Colonic mucosa (tissue), 4 donors: Measurements from ENCODE around the gene GNAZ. TPM values are rescaled to one million over a fixed set of nuclear protein-coding genes. Genes with fewer than 3 reads are reported as not detected.

Experiments used
- DNase-seq: peaks from one replicate; pipeline ENCODE4 v3.0.0-alpha.2; 2020
- H3K27ac ChIP-seq: fragments of 200-600 bp; one replicate; pipeline ENCODE4 v1.8.0; 2021
- H3K27me3 ChIP-seq: fragments of 200-600 bp; one replicate; pipeline ENCODE4 v1.8.0; 2021
- H3K36me3 ChIP-seq: fragments of 200-600 bp; one replicate; pipeline ENCODE4 v1.8.0; 2021
- H3K4me1 ChIP-seq: fragments of 200-600 bp; one replicate; pipeline ENCODE4 v1.8.0; 2021; ENCODE audit warnings: mild to moderate bottlenecking
- H3K4me3 ChIP-seq: fragments of 200-600 bp; one replicate; pipeline ENCODE4 v1.8.0; 2021
- H3K9ac ChIP-seq, 2 donors: one replicate each; pipeline ENCODE4 v1.7.0; 2013; ENCODE audit warnings: control low read depth in 2 of 2, low read depth in 2 of 2, low read length in 2 of 2
- H3K9me3 ChIP-seq: fragments of 200-600 bp; one replicate; pipeline ENCODE4 v1.8.0; 2021
- intact Hi-C: fragments of 100-400 bp; cut with DNase I; formaldehyde crosslinking; loops from one replicate; pipeline ENCODE4 v1.14.1; 2022
- total RNA-seq, 2 donors: library from RNA; stranded (reverse); fragmentation: NEBNext Ultra II Directional in 1 of 2; extraction: Animal tissue kit (Norgen Biotek cat#: 25700) in 1 of 2; gene quantifications; one replicate each; pipeline ENCODE4 v1.2.1, GENCODE V29; 2021
- TF ChIP-seq, protein P1 (sequence below): fragments of 200-600 bp; IDR thresholded peaks from one replicate; pipeline ENCODE4 v1.8.0; 2022; ENCODE audit warnings: antibody characterized with exemption, mild to moderate bottlenecking
- donor health status: healthy.
- donor health status: DM: no; HTN: no; CAD: no.
- donor health status: DM: no; HTN: no; CAD: no.

GNAZ gene
- total RNA-seq, 2 donors from 2014 or later, result 1.2 to 2.5 TPM

DNA sequence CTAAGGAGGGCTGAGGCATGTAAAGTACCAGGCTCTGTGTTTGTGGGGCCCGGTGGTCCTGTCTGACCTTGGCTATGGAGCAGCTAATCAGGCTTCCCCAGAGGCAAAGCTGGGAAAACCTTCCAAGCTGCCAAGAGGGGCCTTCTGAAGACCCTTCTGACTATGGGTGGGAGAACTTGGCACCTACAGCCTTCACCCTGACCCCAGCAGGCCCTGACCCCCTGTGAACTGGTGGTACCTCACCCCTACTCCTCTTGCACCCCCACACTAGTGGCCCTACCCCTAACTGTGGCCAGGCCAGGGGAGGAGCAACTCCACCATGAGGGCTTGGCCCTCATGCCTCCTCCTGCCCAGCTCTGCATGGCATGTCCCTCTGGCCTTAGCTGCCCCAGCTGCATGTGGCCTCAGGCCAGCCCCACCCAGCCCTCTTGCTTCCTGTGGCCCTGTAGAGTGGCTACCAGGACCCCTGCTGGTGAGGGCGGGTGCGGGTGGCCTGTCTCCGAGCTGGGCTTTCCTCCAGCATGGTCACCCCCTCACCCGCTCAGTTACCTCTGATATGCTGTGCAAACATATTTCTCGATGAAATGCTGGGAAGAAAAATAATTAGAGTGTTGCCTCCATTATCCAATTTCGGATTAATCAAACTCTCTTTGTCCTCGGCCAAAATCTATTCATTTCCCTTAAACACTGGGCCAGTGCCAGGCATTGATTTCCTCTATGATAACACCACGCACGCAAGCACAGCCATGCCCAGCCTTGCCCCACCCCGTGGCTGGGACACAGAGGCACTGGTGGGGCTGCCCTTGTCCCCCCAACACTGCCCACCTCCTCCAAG, 7.5 kb downstream of the GNAZ start:
- Histone ChIP-seq H3K27ac (no peak overlapping the region), H3K4me3 (no peak overlapping the region), H3K27me3 (no peaks in the 10 kb centered on the region), H3K4me1 (no peaks in the 10 kb centered on the region), H3K36me3 (no peaks in the 10 kb centered on the region), H3K9me3 (no peaks in the 10 kb centered on the region), H3K9ac (no peak overlapping the region)
- DNase-seq, result no peak
- TF ChIP-seq, protein P1, sequence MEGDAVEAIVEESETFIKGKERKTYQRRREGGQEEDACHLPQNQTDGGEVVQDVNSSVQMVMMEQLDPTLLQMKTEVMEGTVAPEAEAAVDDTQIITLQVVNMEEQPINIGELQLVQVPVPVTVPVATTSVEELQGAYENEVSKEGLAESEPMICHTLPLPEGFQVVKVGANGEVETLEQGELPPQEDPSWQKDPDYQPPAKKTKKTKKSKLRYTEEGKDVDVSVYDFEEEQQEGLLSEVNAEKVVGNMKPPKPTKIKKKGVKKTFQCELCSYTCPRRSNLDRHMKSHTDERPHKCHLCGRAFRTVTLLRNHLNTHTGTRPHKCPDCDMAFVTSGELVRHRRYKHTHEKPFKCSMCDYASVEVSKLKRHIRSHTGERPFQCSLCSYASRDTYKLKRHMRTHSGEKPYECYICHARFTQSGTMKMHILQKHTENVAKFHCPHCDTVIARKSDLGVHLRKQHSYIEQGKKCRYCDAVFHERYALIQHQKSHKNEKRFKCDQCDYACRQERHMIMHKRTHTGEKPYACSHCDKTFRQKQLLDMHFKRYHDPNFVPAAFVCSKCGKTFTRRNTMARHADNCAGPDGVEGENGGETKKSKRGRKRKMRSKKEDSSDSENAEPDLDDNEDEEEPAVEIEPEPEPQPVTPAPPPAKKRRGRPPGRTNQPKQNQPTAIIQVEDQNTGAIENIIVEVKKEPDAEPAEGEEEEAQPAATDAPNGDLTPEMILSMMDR, result no peak
- intact Hi-C loops, result no loop called here

DNA sequence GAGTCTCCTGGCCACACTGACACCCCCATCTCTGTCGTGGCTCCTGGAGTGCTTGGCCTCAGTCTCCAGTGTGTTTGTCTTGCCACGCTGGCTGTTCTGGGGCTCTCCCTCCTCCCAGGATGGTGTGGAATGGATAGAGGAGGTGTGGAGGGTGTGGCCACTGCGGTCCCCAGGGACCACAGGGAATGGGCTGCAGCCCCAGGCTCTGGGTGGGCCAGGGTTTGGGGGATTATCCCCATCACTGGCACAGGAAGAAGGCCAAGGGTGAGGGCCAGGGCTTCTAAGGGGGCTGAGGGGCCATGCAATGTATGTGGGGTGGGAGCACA, 8.1 kb downstream of the GNAZ start:
- Histone ChIP-seq H3K4me3 (no peak overlapping the region), H3K9ac (no peak overlapping the region), H3K36me3 (no peaks in the 10 kb centered on the region), H3K27ac (no peak overlapping the region), H3K4me1 (no peaks in the 10 kb centered on the region), H3K9me3 (no peaks in the 10 kb centered on the region), H3K27me3 (no peaks in the 10 kb centered on the region)
- DNase-seq, result no peak
- intact Hi-C loops, result no loop called here
- TF ChIP-seq, protein P1, result no peak

DNA sequence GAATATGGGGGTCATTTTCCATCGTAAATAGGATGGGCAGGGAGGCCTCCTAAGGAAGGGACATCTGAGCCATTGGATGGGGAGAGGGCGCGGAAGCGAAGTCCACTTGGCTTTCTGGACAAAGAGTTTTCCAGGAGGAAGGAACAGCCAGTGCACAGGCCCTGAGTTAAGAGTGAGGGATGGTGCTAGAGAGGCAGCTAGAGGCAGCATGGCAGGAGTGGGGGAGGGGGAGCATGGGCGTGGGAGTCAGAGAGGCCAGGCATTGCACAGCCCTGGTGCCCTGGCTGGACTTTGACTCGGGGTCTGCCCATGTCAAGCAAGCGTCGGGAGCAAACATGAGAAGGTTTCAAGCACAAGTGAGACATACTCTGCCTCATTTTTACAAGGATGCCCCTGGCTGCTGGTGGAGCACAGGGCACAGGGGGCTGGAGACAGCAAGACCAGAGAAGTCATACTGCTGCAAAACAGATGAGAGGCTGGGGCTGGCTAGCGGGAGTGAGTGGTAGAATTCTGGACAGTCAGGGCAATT, 9.0 kb downstream of the GNAZ start:
- intact Hi-C loops, result no loop called here
- no peaks in the 10 kb centered on the region for H3K27me3 ChIP-seq
- H3K4me3 ChIP-seq, result no peak overlapping the region
- no peak overlapping the region for H3K27ac ChIP-seq
- TF ChIP-seq, protein P1, result no peak
- H3K36me3 ChIP-seq, result no peaks in the 10 kb centered on the region
- H3K4me1 ChIP-seq, result no peaks in the 10 kb centered on the region
- no peaks in the 10 kb centered on the region for H3K9me3 ChIP-seq
- DNase-seq, result no peak
- H3K9ac ChIP-seq, result no peak overlapping the region

DNA sequence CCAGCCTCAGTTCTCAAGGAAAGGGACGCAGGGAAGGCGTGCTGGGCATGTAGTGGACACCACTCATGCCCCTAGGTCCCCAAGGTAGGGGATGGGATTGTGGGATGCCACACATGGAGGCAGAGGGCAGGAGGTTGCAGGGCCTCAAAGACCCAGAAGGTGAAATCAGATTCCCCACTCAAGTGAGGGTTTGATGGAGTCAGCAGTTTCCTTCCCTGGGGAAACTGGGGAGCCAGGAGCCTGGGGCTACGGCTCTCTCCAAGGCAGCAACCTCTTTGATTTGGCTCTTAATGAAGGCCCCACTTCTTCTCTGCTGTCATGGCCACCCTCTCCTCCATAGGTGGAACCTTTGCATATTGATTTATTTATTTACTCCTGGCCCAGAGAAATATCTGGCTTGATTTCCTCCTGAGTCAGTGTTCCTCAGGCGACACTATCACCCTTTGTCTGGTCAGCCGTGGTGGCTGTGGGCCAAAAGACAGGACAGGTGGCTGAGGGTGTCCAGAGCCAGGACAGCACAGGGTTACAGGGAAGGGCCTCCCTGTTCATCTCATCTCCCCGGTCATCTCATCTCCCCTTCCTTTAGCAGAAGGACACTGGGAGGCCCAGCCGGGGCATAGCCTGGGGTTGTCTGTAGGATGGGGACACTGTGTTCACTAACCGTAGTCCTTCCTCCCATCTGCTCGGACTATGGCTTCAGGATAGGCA, 9.6 kb downstream of the GNAZ start:
- no peaks in the 10 kb centered on the region for H3K36me3 ChIP-seq
- TF ChIP-seq, protein P1, result no peak
- H3K27me3 ChIP-seq, result no peaks in the 10 kb centered on the region
- no peak overlapping the region for H3K27ac ChIP-seq
- H3K4me1 ChIP-seq, result no peaks in the 10 kb centered on the region
- no peak for DNase-seq
- H3K9me3 ChIP-seq, result no peaks in the 10 kb centered on the region
- H3K4me3 ChIP-seq, result no peak overlapping the region
- intact Hi-C loops, result no loop called here
- H3K9ac ChIP-seq, result no peak overlapping the region

DNA sequence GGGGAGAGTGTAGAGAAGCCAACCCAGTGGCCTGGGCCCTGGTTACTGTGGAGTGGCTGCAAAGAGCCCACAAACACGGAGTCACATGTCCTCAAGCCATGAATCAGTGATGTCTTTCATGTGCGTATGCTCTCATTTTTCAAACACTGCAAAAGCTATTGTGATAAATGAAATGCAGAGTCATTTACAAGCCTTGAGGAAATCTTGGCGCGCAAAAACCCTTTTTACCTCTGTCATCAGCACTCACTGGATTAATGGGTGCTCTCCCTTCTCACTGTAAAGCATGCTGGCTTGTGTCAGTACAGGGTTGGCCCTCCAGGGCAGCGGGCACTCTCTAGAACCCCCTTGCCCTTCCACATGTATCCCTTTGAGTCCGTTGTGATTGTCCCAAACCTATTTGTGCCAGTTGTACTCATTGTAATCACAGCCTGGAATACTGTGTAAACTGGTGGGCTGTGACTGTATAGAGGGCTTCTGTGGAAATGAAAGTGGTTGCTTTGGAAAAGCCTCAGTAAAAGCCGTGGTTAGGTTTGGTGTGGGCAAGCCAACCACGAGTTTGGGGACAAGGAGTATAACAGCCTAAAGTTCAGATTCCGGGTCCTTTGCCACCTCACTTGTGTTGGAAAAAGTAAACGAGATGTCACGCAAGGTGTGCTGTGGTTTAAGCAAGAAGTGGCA, 10.4 kb downstream of the GNAZ start:
- intact Hi-C loops, result no loop called here
- Histone ChIP-seq H3K27ac (no peak overlapping the region), H3K4me1 (no peaks in the 10 kb centered on the region)

More for the DNA sequence above, 10.4 kb downstream of the GNAZ start:
- no peaks in the 10 kb centered on the region for H3K36me3 ChIP-seq
- H3K9me3 ChIP-seq, result no peaks in the 10 kb centered on the region
- no peaks in the 10 kb centered on the region for H3K27me3 ChIP-seq
- DNase-seq, result no peak
- TF ChIP-seq, protein P1, result no peak
- H3K9ac ChIP-seq, result no peak overlapping the region
- H3K4me3 ChIP-seq, result no peak overlapping the region
